K562 (cell line): ENCODE results near the gene GMEB2. TPM values are rescaled to one million over a fixed set of nuclear protein-coding genes. Genes with fewer than 3 reads are reported as not detected.

ENCODE experiments used
- CXXC5 ChIP-seq: fragments of 250-450 bp; sonication (Bioruptor Pico); IDR thresholded peaks from 2 replicates; pipeline ENCODE4 v1.8.0; 2022; ENCODE audit warnings: inconsistent platforms, mild to moderate bottlenecking, moderate library complexity
- DDX20 ChIP-seq: fragments of 450-650 bp; IDR thresholded peaks from 2 replicates; pipeline ENCODE4 v1.6.1; 2016; ENCODE audit warnings: missing genetic modification characterization, low read depth, mild to moderate bottlenecking, missing compliant biosample characterization, moderate library complexity
- FOXJ2 ChIP-seq: fragments of 200-800 bp; sonication (Bioruptor generic); IDR thresholded peaks from 2 replicates; pipeline ENCODE4 v1.6.1; 2016; ENCODE audit warnings: missing genetic modification characterization, missing compliant biosample characterization
- KDM1A ChIP-seq, 2 experiments: fragments of 450-650 bp; IDR thresholded peaks; 2 replicates each; pipeline ENCODE4 v1.6.1; 2016; ENCODE audit warnings: mild to moderate bottlenecking in 2 of 2
- MAZ ChIP-seq, 2 experiments: fragments of 450-650 bp in 1 of 2; sonication (generic) in 1 of 2; formaldehyde crosslinking; IDR thresholded peaks in 1 of 2; conservative IDR thresholded peaks in 1 of 2; 2 replicates each; pipeline versions ENCODE4 v1.4.0 to v1.5.0; 2020; ENCODE audit warnings: mild to moderate bottlenecking in 1 of 2, missing genetic modification reagents in 1 of 2
- NCOA4 ChIP-seq: fragments of 450-650 bp; IDR thresholded peaks from 2 replicates; pipeline ENCODE4 v1.6.1; 2018; ENCODE audit warnings: mild to moderate bottlenecking; ENCODE audit not compliant: partially characterized antibody
- NCOA6 ChIP-seq: fragments of 450-650 bp; IDR thresholded peaks from 2 replicates; pipeline ENCODE4 v1.6.1; 2017; ENCODE audit warnings: mild to moderate bottlenecking
- NFIX ChIP-seq: fragments of 250-450 bp; sonication (Bioruptor Pico); IDR thresholded peaks from 2 replicates; pipeline ENCODE4 v1.4.0; 2020; ENCODE audit warnings: low read depth, mild to moderate bottlenecking, moderate library complexity
- PRPF4 ChIP-seq: fragments of 200-400 bp; formaldehyde crosslinking; IDR thresholded peaks from one replicate; pipeline ENCODE4 v1.6.1; 2017; ENCODE audit warnings: low read length, low read depth, mild to moderate bottlenecking; ENCODE audit not compliant: insufficient read depth, poor library complexity, severe bottlenecking
- RREB1 ChIP-seq: fragments of 250-450 bp; sonication (Bioruptor Pico); IDR thresholded peaks from 2 replicates; pipeline ENCODE4 v1.4.0; 2020
- TEAD1 ChIP-seq, 2 experiments: fragments of 450-650 bp in 1 of 2; sonication (generic) in 1 of 2; formaldehyde crosslinking; IDR thresholded peaks; 2 replicates each; pipeline versions ENCODE4 v1.4.0 to v1.8.0; 2020 to 2022; ENCODE audit warnings: mild to moderate bottlenecking in 2 of 2, missing genetic modification reagents in 1 of 2
- TEAD4 ChIP-seq, 2 experiments: sonication (generic) in 1 of 2; formaldehyde crosslinking in 1 of 2; IDR thresholded peaks; 2 replicates each; pipeline versions ENCODE4 v1.6.1 to v1.8.0; 2012 to 2022; ENCODE audit warnings: borderline replicate concordance in 1 of 2, inconsistent platforms in 1 of 2, low read length in 1 of 2, mild to moderate bottlenecking in 1 of 2, missing genetic modification reagents in 1 of 2
- UBTF ChIP-seq, 2 experiments: IDR thresholded peaks; 2 replicates each; pipeline ENCODE4 v1.6.1; 2012; ENCODE audit warnings: improper control_type of control experiment in 2 of 2, low read depth in 2 of 2, low read length in 2 of 2, borderline replicate concordance in 1 of 2
- ZC3H4 ChIP-seq: sonication (generic); formaldehyde crosslinking; IDR thresholded peaks from 2 replicates; pipeline ENCODE4 v1.9.0; 2021; ENCODE audit warnings: missing genetic modification reagents, borderline replicate concordance
- ZFP30 ChIP-seq: fragments of 250-450 bp; sonication (Bioruptor Pico); IDR thresholded peaks from 2 replicates; pipeline ENCODE4 v1.8.0; 2022; ENCODE audit warnings: moderate library complexity, mild to moderate bottlenecking, inconsistent platforms, borderline replicate concordance
- ZFX ChIP-seq: sonication (generic); formaldehyde crosslinking; IDR thresholded peaks from 2 replicates; pipeline ENCODE4 v1.8.0; 2022; ENCODE audit warnings: mild to moderate bottlenecking, missing genetic modification reagents, moderate library complexity
- ZKSCAN8 ChIP-seq: fragments of 200-800 bp; sonication (Bioruptor generic); IDR thresholded peaks from 2 replicates; pipeline ENCODE4 v1.6.1; 2016; ENCODE audit warnings: missing genetic modification characterization, missing compliant biosample characterization
- polyA plus RNA-seq, 8 experiments: library from polyadenylated mRNA; depleted of rRNA in 4 of 8; stranded (reverse) in 5 of 8; unstranded in 3 of 8; fragments of >200 nt; fragmentation: Nextera tagmentation in 2 of 8; fragmentation: Illumina TruSeq in 1 of 8; extraction: Ambion mirVana in 2 of 8; extraction: Trizol in 1 of 8; gene quantifications; 2 replicates each; pipeline versions ENCODE4 v1.2.1 to v1.2.3, GENCODE V29; 2011 to 2014; ENCODE audit warnings: inconsistent platforms in 1 of 8, missing spikeins in 1 of 8
- total RNA-seq, 7 experiments: library from RNA; depleted of rRNA in 6 of 7; stranded (reverse); fragments of >200 nt in 6 of 7; fragmentation: Illumina TruSeq in 2 of 7; extraction: Trizol in 2 of 7; gene quantifications; 2 replicates each; pipeline versions ENCODE4 v1.2.1 to v1.2.3, GENCODE V29; 2011 to 2021; ENCODE audit warnings: low replicate concordance in 1 of 7

Gene GMEB2
- total and polyA plus RNA-seq, 9 of the 15 experiments (the other 6 are each of a cell fraction or from before 2014, with no cell fraction given) = 0.03 to 13.9 (median 6.3) TPM

GRCh38 chr20:63574156-63574828 is 52.6 kb downstream of the GMEB2 start, which contains the start of gene HELZ2 (continued):
- 0 out of 2 replicates have a peak, but pooled peaks have one; percentile 24 for TF ChIP-seq RREB1 (CRISPR knock-in tag)
- TF ChIP-seq NCOA6 = peak; percentile 79
- 0 out of 2 replicates have a peak, but pooled peaks have one; percentile 52 for TF ChIP-seq ZC3H4 (CRISPR knock-in tag)
- no peak for TF ChIP-seq FOXJ2 (tag)
- no peak for TF ChIP-seq PRPF4
- no peak for TF ChIP-seq ZKSCAN8 (CRISPR knock-in tag)
- 0 out of 2 replicates have a peak, but pooled peaks have one; percentile 20 for TF ChIP-seq CXXC5 (CRISPR knock-in tag)
- TF ChIP-seq NFIX (CRISPR knock-in tag) = no peak
- peak; percentile 58 for TF ChIP-seq ZFX (CRISPR knock-in tag)
- TF ChIP-seq TEAD1 (CRISPR knock-in tag; IDR thresholded peaks at IDR 0.05) = 0 out of 4 replicates have a peak, but pooled peaks of 1 of the 2 experiments have one; percentile 56
- no peak for TF ChIP-seq ZFP30 (CRISPR knock-in tag)
- no peak for TF ChIP-seq TEAD4 (IDR thresholded peaks at IDR 0.05; ENCODE audit: low read length)
- 0 out of 2 replicates have a peak, but pooled peaks have one; percentile 21 for TF ChIP-seq TEAD4 (CRISPR knock-in tag; IDR thresholded peaks at IDR 0.05; ENCODE audit: borderline replicate concordance)
- TF ChIP-seq UBTF (IDR thresholded peaks at IDR 0.05; ENCODE audit: borderline replicate concordance in 1 of 2, low read depth in 2 of 2, low read length in 2 of 2) = no peak
- TF ChIP-seq KDM1A (IDR thresholded peaks at IDR 0.05) = no peak
- no peak for TF ChIP-seq NCOA4
- peak; percentile 67 to 79 for TF ChIP-seq MAZ (CRISPR knock-in tag; conservative IDR thresholded peaks at IDR 0.05 in 1 of 2, IDR thresholded peaks at IDR 0.05 in 1 of 2)
- TF ChIP-seq DDX20 (tag) = no peak
